HFFc6 (cell line): ENCODE results near the gene KRT34. TPM values are rescaled to one million over a fixed set of nuclear protein-coding genes. Genes with fewer than 3 reads are reported as not detected.
A peak's percentile ranks its signal among the peaks of the same experiment; 100 is the strongest.

Source experiments
- DNase-seq: peaks from one replicate; pipeline ENCODE4 v3.0.0-alpha.2; 2018
- H3K27ac Mint-ChIP-seq: 2 replicates; pipeline ENCODE4 v1.8.0; 2020; ENCODE audit warnings: mild to moderate bottlenecking, mixed read lengths
- H3K27me3 Mint-ChIP-seq: 2 replicates; pipeline ENCODE4 v1.8.0; 2021; ENCODE audit warnings: mild to moderate bottlenecking, moderate library complexity, mixed read lengths; ENCODE audit not compliant: insufficient read depth
- H3K36me3 Mint-ChIP-seq: 2 replicates; pipeline ENCODE4 v1.8.0; 2021; ENCODE audit warnings: low read depth, mixed read lengths
- H3K4me1 Mint-ChIP-seq: 2 replicates; pipeline ENCODE4 v1.8.0; 2020; ENCODE audit warnings: low read depth, mixed read lengths
- H3K4me3 Mint-ChIP-seq: 2 replicates; pipeline ENCODE4 v1.8.0; 2020; ENCODE audit warnings: mild to moderate bottlenecking, moderate library complexity, mixed read lengths
- H3K9me3 Mint-ChIP-seq: 2 replicates; pipeline ENCODE4 v1.8.0; 2020; ENCODE audit warnings: mild to moderate bottlenecking, mixed read lengths
- total RNA-seq, 6 experiments: library from RNA; stranded (reverse); fragmentation: NEBNext Ultra II Directional; extraction: Animal tissue kit (Norgen Biotek cat#: 25700); gene quantifications; 2 replicates in 1 of 6; 3 replicates in 5 of 6; pipeline ENCODE4 v1.2.3, GENCODE V29; 2021
- TF ChIP-seq, protein P1 (sequence below): fragments of 200-600 bp; sonication (generic); IDR thresholded peaks from 2 replicates; pipeline ENCODE4 v1.5.0; 2021; ENCODE audit warnings: antibody characterized with exemption, mild to moderate bottlenecking

The KRT34 gene
- total RNA-seq, 6 experiments from 2014 or later: 58.8 to 247 (median 71.3) TPM

DNA sequence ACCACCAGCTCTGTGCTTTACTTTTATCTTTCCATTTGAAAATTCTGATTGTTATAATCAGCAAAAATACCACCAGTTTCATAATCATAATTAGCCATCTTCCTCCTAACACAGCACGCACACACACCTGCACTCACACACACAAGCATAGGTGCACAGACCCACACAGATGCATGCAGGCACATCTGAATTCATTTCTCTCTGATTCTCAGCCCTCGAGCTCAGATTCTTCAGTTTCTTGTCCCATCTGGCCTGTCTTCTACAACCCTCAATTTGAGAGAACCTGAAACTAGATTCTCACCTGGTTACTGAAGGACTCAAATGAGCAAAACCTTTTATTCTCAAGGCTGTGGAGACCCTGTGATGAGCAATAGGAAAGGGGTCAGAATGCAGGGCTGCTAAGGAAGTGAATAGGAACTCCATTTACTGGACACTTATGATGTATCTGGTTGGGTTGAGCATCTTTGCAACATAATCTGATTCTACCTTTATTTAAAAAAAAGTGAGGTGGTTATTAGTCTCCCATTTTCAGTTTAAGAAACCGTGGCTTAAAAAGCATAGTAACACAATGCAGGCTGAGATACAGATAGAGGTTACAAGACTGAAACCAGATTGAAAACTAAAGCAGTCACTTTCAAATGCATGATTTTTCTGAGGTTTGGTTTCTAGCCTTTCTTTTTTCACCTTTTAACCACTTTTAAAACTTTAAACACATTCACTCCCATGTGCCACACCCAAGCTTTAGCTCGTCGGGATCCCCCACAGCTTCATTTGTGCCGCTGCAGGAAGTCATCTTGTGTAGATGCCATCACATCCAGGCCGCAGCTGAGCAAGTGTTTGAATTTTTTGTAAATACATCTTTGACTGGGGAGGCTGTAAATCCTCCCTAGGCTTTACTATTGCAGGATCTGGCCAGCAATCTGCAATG lies 40.9 kb downstream of the KRT34 start:
- Mint-ChIP-seq H3K4me3 (no peak overlapping the region), H3K27ac (no peak overlapping the region), H3K9me3 (peaks cover 13% of the 10 kb centered on the region), H3K36me3 (peaks cover 18% of the 10 kb centered on the region), H3K27me3 (peaks cover 5% of the 10 kb centered on the region; the same call in 1 of the 2 replicates), H3K4me1 (peaks cover 22% of the 10 kb centered on the region)
- TF ChIP-seq, protein P1, sequence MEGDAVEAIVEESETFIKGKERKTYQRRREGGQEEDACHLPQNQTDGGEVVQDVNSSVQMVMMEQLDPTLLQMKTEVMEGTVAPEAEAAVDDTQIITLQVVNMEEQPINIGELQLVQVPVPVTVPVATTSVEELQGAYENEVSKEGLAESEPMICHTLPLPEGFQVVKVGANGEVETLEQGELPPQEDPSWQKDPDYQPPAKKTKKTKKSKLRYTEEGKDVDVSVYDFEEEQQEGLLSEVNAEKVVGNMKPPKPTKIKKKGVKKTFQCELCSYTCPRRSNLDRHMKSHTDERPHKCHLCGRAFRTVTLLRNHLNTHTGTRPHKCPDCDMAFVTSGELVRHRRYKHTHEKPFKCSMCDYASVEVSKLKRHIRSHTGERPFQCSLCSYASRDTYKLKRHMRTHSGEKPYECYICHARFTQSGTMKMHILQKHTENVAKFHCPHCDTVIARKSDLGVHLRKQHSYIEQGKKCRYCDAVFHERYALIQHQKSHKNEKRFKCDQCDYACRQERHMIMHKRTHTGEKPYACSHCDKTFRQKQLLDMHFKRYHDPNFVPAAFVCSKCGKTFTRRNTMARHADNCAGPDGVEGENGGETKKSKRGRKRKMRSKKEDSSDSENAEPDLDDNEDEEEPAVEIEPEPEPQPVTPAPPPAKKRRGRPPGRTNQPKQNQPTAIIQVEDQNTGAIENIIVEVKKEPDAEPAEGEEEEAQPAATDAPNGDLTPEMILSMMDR: no peak
- DNase-seq: no peak

DNA sequence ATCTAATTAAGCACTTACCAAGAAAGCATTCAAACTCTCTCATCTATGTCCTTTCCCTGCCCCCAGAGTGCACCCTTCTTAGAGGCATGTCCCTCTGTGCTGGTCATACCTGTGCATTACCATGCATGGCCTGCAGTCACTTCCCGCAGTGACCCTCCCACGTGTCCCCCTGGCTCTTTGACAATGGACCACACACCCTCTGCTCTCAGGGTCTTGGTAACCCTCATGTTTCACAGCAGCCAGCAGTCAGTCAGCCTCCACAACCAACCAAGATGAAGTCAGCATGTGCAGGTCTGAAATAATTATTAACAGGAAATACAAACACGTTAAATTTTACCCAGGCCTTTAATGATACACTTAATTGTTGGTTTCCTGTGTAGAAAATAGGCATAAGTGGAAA lies 41.6 kb downstream of the KRT34 start:
- Mint-ChIP-seq H3K4me3 (no peak overlapping the region), H3K27me3 (peaks cover 5% of the 10 kb centered on the region; the same call in 1 of the 2 replicates), H3K36me3 (peaks cover 18% of the 10 kb centered on the region), H3K27ac (no peak overlapping the region), H3K9me3 (peaks cover 13% of the 10 kb centered on the region), H3K4me1 (peaks cover 22% of the 10 kb centered on the region)
- no peak for DNase-seq
- TF ChIP-seq, protein P1: no peak

DNA sequence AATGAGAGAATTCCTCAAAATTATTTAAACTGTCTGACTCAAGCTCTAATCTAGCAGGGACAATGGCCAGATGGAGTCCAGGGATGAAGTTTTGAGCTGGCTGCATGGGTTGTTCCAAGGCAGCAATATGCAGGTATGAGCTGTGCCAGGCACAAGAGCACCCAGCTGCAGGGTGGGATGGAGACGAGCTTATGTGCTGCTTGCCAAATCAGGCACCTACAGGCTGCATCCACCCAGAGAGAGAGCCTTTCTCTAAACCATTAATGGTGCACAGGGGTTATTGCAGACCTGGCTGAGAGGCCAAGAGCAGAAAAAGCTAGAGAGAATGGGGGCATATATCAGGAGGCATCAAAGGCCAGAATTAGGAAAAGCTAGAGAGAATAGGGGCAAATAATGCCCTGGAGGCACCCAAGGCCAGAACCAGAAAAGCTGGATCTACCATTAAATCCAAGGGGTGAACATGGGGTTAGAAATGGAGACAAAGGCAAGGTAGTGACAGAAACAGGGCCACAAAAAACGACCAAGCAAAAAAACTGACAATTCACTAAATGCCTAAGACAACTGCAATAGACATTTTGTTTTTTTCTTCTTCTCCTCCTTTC lies 42.4 kb downstream of the KRT34 start:
- DNase-seq: no peak
- Mint-ChIP-seq H3K27me3 (peaks cover 5% of the 10 kb centered on the region; the same call in 1 of the 2 replicates), H3K4me3 (no peak overlapping the region), H3K9me3 (peaks cover 13% of the 10 kb centered on the region), H3K36me3 (peaks cover 18% of the 10 kb centered on the region), H3K27ac (no peak overlapping the region), H3K4me1 (peaks cover 22% of the 10 kb centered on the region)
- TF ChIP-seq, protein P1: no peak

GRCh38 chr17:41338961-41339485 lies 43.1 kb downstream of the KRT34 start:
- Mint-ChIP-seq H3K9me3 (peaks cover 13% of the 10 kb centered on the region), H3K27me3 (peaks cover 5% of the 10 kb centered on the region; the same call in 1 of the 2 replicates), H3K4me3 (no peak overlapping the region), H3K4me1 (peaks cover 22% of the 10 kb centered on the region), H3K36me3 (peaks cover 18% of the 10 kb centered on the region), H3K27ac (no peak overlapping the region)
- TF ChIP-seq, protein P1: no peak
- DNase-seq: peak; percentile 33

- no peaks in the 10 kb centered on the region for H3K9me3 Mint-ChIP-seq
- no peak overlapping the region for H3K27ac Mint-ChIP-seq
- no peak overlapping the region for H3K4me3 Mint-ChIP-seq
- no peak for DNase-seq
- H3K4me1 Mint-ChIP-seq: peaks cover 22% of the 10 kb centered on the region
- peaks cover 2% of the 10 kb centered on the region; the same call in 1 of the 2 replicates for H3K27me3 Mint-ChIP-seq
- H3K36me3 Mint-ChIP-seq: no peaks in the 10 kb centered on the region
- TF ChIP-seq, protein P1: no peak
Observed at GRCh38 chr17:41335747-41336146, 46.4 kb downstream of the KRT34 start.
